Stimulated activated CD4-positive, alpha-beta T cell treated with anti-CD3 and anti-CD28 coated beads, Interleukin-12 subunit alpha, Interleukin-12 subunit beta, amount 100 ng/mL, for 24 hours (primary cell): ENCODE measurements around the gene HBP1.
"Not testable (repeated sequence)": the region's sequence is repeated elsewhere in the genome, so short reads cannot be mapped to it uniquely, and the experiment has no call there.

ENCODE experiments used
- DNase-seq, 2 experiments: peaks; one replicate each; pipeline ENCODE4 v3.0.0-alpha.2; 2020; ENCODE audit warnings: low read depth in 2 of 2

HBP1 gene

DNA sequence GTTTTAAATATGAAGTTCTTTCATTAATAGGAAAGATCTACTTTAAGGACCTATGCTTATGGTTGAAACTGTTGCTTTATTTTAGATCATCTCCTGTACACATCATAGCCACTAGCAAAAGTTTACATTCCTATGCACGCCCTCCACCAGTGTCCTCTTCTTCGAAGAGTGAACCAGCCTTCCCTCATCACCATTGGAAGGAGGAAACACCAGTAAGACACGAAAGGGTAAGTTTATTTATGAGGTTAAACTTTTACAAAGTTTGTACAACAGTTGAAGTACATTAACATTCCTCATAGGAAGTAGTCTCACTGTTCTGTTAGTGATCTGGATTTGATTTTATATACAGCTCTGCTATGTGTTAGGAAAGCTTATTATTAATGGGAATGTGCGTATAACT, 16.9 kb downstream of the HBP1 start:
- DNase-seq: no peak

DNA sequence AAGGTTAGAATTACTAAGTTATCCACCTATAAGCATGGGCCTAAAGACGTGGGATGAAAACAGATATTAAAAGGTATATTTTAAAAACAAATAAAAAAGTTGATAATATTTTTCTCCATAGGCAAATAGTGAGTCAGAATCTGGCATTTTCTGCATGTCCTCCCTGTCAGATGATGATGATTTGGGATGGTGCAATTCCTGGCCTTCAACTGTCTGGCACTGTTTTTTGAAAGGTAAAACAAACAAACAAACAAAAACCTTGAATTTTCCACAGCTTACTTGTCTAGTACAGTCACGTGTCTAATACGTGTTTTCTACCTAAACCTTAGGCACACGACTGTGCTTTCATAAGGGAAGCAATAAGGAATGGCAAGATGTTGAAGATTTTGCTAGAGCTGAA, 17.4 kb downstream of the HBP1 start:
- DNase-seq: no peak

DNA sequence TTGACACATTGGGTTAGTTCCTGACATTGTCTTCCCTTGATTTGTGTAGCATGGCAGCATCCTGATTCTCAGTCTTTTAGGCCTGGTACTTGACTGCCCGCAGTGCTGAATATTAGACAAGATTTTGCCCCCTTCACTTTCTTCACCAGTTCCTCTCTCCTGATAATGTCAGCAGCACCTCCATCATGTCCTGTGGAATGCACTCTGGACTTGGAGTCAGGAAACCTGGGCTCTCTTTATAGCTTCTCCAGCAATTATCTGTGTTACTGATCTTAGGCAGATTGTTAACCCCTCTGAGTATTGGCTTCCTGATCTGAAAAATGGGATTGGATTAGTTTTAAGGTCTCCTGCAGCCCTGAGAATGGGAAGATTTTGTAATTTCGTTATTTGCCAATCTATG, 19.0 kb downstream of the HBP1 start:
- DNase-seq: no peak

DNA sequence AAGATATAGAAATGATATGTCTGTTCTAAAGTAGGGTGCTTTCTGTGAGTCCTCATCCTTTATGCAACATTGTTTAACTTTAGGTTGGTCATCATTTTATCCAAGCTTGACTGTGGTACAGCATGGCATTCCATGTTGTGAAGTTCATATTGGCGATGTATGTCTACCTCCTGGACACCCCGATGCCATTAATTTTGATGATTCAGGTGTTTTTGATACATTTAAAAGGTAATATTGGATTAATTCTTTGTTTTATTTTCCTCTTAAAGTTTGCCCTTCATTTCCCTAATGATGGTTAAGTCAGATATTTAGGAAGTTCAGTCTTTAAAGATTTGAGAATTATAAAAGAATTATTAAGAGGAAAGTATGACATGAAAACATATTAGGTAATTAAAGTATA, 21.3 kb downstream of the HBP1 start:
- no peak for DNase-seq

DNA sequence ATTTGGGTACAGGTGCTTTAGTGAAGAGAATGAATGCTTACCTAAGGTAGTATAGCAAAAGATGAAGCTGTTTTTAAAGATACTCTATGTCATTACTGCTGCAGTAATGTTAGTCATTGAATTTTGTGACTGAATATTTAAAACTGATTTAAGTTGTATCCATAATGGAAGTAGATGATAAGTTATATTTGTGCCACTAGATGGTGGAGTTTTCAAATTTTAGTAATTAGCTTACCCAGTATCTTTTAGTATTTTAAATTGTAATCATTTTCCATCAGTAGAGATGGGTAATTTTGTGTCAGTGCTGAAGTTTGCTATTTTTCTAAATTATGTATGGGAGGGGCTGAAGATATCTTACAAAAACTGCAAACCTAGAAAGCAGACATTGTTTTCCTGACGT, 25.2 kb downstream of the HBP1 start:
- DNase-seq: no peak

DNA sequence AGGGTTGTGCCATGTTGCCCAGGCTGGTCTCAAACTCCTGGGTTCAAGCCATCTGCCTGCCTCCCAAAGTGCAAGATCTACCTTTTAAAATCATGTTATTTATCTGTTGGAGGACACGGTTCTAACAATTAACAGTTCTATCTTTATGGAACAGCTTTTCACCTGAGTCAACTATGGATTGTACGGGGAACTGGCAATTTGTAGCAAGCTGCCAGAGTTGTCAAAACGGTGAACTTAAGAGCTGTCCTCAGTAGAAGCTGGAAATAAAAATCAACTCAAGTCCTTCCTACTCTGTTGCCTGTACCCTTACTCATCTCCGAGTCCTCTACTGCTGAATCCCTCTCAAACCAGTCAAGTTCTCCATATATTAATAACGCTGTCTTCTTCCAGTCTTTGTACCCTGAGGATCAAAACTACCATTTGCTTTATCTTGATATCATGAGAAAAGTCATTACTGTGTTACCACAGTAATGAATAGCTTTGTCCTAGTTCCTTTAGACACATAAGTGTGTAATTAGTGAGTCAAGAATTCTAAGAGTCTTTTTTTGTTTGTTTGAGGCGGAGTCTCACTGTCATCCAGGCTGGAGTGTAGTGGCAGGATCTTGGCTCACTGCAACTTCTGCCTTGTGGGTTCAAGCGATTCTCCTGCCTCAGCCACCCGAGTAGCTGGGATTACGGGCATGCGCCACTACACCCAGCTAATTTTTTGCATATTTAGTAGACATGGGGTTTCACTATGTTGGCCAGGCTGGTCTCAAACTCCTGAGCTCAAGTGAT, 28.2 kb downstream of the HBP1 start:
- no peak for DNase-seq

DNA sequence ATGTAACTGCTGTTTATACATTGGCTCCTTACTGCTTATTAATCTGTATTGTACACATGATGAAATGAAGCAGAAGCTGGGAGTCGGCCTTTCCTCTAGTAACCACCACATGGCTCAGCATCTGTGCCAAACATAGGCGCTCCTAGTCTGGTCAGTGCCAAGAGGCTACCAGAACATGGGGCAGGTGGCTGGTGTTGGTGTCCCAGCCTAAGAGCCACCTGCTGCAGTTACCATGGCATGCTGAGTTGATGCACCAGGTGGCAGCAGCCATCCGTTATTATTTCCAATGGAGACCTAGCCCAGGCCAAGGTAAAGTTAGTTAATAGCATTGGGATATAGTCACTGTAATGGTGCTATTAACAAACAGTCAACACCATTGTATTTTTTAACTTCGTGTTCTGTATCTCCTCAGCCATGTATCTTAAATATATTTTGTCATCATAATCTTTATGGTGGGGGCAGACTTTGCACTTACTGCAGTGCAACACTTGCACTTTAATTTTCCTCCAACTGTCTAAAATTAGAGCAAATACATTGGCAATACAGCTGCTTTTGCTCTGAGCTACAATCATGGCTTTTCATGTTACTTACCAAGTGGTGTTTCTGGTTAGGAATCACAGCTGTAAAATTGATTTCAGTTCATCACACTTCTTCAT, 33.1 kb downstream of the HBP1 start:
- no peak for DNase-seq

DNA sequence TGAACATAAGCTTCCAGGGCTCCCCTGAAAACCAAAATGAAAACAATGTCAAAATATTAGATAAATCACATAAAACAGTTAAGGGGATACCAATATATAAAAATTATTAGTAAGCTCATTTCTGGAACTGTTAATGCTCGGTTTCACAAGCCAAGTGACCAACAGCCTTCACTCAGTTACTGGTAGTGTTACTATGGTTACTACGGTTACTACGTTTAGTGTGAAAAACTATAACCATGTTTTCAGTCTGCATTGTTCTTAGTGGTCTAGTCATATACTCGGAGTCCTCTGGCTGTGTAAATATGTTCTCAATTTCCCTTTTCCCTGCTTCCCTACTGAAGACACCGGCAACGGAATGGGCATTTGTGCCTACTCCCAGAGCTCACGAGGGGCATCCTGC, 34.8 kb downstream of the HBP1 start:
- DNase-seq: no peak

DNA sequence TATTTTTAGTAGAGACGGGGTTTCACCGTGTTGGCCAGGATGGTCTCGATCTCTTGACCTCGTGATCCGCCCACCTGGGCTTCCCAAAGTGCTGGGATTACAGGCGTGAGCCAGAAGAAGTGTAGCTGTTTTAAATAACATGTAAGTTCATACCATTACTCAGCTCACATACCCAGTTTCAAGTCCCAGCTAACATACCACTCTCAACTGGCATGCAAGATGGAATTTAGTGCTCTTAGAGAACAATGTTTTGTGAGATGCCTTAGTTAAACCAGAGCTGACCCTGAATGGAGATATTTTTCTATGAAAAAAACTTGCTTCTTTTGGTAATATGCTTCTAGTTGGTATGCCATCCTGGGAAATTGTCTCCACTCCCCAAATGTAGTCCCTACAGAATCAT, 37.3 kb downstream of the HBP1 start:
- no peak for DNase-seq

DNA sequence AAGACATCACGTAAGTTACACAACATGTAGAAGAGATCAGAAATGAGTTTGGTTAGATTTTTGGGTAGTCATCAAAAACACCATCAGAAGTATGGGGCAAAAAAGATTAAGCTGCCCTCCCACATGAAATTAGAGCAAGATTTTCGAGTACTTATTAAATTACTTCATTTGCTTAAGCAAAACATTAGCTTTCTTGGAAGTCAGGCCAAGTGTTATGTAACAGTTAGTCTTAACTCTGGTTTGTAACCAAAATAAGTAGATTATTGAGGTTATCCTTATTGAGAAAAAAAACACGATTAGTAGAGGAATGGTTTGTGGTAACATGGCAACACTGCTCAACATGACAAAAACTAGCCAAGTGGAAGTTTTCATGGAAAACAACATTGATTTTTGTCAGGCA, 37.9 kb downstream of the HBP1 start:
- DNase-seq: no peak

DNA sequence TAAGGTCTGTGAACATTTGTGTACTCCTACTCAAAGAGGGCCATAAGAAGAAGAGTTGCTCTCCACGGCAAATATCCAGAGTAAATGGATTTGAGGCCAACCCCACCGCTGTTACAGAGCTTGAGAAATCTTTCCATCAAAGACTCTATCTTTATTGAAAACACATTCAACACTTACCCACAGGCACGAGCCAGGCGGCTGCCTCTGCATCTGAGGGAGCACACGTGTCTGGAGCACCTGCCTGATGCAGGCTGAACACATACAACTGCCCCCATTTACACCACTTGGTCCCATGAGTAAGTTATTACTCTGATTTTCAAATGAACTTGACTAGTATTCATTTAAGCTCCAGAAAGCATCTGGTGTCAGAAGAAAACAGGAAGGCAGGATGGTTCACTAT, 38.7 kb downstream of the HBP1 start:
- DNase-seq: no peak

DNA sequence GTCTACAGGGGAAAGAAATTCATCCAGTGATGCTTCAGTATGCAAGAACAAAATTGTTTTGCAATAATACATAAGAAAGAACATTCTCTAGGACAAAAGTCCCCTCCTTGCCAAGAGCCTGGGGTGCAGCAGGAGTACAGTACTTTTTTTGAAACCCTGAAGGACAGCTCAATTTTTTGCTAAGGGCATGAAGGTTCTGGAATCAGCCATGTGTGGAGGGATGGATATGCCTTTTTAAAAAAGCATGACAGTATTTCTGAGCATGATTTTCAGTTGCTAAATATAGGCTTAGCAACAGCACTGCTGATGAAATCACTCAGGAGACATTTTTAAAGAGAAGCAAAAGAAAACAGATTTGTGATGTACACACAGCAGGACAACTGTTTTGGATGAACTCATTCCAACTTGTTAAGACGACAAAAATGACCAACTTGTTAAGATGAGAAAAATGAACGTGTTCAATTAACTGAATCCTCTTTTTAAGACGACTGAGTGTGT, 39.3 kb downstream of the HBP1 start:
- no peak for DNase-seq

DNA sequence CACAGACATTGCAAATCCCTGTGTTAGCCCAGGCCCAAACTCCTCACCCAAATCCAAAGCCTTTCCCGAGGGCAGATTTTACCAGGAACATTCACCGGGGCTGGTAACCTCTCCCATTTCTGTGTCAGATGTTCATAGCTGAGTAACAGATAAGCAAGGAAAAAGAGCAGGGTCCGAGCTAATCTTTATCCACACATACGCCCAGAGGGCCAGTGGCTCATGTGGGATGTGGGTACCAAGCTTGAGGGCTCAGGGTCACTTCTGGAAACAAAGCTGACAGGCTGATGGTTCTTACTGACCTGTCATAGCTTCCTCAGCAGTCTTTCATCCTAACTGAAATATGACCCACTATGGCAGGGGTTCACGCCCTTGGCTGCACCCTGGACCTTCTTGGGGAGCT, 39.8 kb downstream of the HBP1 start:
- no peak for DNase-seq

DNA sequence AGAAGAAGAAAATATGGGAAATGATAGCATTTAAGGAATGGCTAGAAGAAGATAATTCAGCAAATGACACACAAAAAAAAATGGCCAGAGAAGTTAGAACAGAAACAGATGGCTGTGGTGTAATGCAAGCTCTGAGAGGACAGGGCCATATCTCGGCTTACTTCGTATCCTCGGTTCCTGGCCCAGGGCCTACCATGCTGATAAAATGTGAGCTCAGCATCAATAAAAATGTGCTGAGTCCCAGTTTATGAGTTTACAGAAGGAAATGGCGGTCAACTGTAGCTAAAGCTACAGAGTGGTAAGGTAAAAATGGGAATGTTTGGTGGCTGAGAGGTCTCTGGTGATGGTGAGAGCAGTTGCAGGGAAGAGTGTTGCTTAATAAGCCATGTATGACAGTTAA, 40.8 kb downstream of the HBP1 start:
- no peak for DNase-seq

DNA sequence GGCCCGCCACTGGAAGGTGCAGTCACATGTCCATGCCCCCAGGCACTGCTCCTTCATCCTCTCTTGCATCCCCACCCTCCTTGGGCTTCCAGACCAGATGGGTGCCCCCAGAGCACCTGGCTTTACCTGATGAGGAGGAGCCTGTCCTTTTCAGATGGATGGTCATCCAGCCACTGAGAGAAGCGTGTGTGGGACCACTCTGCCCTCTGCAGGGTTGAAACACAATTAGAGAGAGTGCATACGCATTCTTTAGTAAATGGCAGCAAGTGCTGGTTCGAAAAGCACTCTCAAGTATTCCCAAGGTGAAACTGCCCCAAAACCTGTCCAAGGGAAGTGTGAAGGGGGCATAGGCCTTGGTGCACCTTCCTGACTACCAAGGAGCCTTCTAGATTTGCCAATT, 41.6 kb downstream of the HBP1 start:
- DNase-seq: no peak

DNA sequence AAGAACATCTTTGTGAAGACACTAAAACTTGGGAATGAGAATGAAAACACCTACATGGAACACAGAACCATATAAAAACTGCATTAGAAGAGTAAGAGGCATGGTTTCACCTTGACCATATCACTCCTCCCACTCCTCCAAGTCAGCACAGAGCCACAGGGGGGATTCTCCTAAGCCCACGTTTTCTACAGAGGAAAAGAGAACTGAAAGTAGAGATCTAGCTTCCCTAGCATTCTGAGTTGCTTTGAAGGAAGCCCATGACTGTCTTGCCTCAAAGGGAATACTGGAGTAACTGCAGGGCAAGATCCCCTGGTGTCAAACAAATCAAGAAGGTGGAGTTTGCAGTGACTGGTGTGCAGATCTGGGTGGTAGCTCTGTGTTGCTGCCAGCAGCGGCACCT, 43.9 kb downstream of the HBP1 start:
- DNase-seq: no peak

DNA sequence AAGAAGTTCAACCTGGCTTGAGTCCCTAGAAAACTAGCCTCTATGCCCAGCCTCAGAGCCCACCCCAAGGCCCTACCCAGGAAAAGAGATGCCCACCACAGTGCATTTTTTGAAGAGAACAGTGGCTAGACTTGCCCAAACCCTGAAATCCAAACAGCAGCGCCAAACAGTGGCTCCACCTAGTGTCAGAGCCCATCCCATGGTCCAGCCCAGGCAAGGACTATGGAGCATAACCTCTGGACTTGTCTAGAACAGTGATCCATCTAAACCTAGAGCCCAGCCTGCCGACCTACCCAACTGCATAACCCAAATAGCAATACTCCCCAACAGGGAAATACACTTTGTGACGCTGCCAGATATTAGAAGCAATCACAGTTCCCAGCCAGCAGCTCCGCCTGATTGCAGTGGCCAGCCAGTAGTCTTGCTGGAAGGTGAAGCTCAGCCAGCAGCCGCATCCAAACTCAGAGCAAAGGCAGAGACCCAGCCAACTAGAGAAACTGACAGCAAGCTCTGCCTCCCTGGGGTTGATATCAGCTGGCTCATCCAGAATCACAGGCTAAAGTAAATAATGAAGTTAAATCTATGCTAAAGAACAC, 44.5 kb downstream of the HBP1 start:
- DNase-seq: no peak

DNA sequence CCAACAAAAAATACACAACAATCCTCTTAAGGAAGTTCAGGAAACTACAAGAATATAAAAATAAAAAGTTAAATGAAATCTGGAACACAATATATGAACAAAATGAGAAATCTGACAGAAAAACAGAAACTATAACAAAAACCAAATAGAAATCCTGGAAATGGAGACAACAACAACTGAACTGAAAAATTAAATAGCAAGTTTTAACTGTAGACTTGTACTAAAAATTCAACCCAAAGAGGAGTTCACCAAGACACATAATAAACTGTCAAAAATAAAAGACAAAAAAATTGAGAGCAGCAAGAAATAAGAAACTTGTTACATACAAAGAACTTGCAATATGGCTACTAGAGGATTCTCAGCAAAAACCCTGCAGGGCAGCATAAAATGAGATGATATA, 45.1 kb downstream of the HBP1 start:
- DNase-seq: no peak

DNA sequence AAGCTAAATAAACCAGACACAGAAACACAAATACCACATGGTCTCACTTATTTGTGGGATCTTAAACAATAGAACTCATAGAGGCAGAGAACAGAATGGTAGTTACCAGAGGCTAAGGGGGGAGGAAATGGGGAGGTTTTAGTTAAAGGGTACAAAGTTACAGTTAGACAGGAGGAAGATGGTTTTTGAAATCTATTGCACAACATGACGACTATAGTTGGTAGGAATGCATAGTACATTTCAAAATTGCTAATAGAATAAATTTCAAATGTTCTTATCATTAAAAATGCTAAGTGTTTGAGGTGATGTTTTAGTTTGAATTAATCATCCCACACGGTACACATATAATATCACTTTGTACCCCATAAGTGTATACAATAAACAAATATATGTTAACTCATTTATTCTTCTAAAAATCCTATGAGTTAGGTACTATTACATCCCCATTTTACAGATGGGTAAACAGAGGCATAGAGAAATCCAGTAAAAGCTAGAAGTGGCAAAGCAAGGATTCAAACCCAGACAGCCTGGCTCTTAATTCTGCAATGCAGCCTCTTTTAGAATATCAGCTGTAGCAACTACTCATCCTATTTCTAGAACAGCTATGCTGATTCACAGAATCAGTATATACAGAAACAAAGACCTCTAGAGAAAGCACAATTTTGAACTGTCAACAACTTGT, 50.9 kb downstream of the HBP1 start:
- DNase-seq: no peak

DNA sequence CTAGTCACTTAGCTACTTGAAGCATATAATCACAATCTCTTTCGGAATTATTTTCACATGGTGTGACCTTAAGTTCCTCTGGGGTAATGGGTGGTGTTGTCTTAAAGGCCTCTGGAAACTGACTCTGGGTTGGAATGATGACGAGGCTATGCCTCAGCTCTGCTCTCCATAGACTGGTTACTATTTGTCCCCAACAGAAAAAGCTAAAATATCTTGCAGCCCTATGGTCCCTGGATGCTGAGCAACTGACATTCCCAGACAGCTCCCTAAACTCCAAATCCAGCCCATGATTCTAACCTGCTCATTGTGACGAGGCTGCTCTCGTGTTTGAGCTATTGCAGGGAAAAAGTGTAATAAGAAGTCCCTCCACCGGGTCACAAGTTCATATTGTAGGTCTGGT, 51.6 kb downstream of the HBP1 start:
- no peak for DNase-seq

DNA sequence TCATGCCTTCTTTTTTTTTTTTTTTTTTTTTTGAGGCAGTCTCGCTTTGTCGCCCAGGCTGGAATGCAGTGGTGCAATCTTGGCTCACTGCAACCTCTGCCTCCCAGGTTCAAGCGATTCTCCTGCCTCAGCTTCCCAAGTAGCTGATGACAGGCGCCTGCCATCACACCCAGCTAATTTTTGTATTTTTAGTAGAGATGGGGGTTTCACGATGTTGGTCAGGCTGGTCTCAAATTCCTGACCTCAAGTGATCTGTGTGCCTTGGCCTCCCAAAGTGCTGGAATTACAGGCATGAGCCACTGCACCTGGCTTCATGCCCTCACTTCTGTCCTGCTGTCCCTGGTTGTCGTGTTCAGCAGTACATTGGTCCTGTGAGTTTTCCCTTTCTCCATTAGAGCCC, 52.0 kb downstream of the HBP1 start:
- not testable (repeated sequence) for DNase-seq

DNA sequence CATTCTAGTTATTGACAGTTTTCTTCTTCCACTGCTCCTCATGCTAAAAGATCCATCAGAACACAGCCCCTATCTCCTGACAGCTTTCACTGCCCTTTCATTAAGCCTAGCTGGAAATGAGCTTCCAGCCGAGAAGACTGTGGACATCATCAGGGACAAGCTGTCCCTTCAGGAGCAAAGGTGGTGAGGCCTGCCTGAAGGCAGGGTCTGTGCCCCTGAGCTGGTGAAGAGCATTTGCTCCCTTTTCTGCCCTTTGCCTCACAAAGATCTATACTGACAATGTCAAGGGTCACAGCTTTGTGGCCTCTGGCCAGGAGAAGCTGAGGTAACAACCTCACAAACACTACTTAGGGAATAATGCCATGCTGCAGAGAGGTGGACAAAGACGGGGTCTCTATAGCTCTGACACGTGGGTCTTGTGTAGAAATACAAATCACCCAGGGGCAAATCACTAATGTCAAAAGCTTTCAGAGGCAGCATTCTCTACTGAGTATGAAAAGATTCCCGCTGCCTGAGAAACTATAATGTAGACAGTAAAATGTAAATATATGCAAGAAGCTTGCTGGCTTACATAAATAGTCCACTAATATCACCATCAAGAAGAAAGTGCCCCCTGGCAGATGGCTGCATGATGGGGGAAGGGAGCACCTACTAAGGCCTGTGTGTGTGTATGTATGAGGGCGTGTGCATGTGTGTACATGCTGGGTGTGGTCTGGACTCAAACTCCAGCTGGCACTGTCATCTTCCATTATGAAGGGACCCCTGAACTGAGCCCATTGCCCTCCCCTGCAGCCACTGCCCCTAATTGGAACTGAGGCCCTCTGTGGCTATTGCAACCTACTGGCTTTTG, 55.8 kb downstream of the HBP1 start:
- no peak for DNase-seq
